ENCODE data around the gene ITPA.

The ITPA gene

DNA sequence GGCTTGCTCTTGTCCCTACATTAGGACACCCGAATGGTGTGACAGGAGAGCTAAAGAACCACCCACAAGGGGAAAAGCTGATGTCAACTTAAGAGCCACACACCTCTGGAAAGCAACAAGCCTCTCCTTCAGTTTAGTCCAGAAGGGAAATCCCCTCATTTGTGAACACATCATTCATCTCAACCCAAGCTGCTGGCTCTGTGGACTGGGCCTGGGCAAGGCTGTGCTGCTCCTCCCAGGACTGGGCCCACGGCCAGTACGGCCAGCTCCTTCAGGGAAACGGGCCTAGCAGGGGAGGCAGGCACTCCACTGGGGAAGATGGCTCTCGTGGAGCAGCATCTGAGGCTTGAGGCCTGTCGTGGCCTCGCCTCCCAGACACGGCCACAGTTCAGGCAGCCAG is 42.5 kb downstream of the ITPA start:
- TF ChIP-seq, protein P1, sequence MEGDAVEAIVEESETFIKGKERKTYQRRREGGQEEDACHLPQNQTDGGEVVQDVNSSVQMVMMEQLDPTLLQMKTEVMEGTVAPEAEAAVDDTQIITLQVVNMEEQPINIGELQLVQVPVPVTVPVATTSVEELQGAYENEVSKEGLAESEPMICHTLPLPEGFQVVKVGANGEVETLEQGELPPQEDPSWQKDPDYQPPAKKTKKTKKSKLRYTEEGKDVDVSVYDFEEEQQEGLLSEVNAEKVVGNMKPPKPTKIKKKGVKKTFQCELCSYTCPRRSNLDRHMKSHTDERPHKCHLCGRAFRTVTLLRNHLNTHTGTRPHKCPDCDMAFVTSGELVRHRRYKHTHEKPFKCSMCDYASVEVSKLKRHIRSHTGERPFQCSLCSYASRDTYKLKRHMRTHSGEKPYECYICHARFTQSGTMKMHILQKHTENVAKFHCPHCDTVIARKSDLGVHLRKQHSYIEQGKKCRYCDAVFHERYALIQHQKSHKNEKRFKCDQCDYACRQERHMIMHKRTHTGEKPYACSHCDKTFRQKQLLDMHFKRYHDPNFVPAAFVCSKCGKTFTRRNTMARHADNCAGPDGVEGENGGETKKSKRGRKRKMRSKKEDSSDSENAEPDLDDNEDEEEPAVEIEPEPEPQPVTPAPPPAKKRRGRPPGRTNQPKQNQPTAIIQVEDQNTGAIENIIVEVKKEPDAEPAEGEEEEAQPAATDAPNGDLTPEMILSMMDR (conservative IDR thresholded peaks at IDR 0.05; ENCODE audit: low read depth): no peak
- DNase-seq (ENCODE audit: low spot score): no peak
- peak overlapping the region; percentile 17 for H3K27ac ChIP-seq
- ChIA-PET CTCF (interaction anchor here (0.6 to 1.1 kb wide), 2 partner anchors 34 to 120 kb away, joined by 3 read pairs; no protein-coding TSS in a partner anchor), POLR2A (ENCODE audit: low non-redundant PET) (no interaction called here)

DNA sequence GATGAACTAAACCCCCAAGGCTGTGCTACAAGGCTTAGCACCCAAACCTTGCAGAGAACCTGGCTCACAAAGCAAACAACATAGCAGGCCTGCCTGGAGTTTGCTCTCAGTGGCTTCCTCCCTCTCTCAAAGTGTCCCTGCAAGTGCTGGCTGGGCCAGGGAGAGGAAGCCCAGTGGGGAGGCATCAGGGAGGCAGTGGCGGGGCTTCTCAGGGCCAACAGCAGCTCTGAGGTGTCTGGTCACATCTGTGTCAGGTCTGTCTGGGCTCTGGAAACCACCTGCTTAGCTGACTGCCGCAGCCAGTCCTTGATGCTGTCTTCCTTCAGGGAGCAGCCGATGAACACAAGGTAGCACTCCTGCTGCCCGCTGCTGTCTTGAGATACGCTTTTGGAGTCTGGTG is 46.4 kb downstream of the ITPA start:
- CTCF ChIA-PET: interaction anchor here (0.6 kb wide), 1 partner anchor 8 kb away, joined by 4 read pairs; no protein-coding TSS in a partner anchor
- 0 out of 2 replicates have a peak overlapping the region, but pooled peaks have one; percentile 1 for H3K27ac ChIP-seq
- POLR2A ChIA-PET (ENCODE audit: low non-redundant PET): no interaction called here
- TF ChIP-seq, protein P1 (conservative IDR thresholded peaks at IDR 0.05; ENCODE audit: low read depth): no peak
- DNase-seq (ENCODE audit: low spot score): no peak

DNA sequence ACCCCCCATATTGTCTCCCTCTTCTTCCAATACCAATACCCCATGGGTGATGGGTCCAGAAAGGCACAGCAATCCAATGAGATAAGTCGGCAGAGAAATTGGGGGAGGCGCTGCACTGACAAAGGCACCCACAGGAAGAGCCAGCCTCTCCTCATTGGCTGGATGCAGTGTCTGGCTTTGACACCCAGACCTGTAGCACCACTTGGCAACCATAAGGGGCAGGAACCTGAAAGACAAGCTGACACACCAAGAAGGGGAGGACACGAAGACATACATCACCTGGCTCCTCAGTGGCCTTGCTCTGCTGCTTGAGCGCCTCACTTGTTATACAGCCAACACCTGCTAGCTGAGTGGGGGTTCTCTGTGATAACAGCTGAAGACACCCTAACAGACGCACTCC is 49.1 kb downstream of the ITPA start:
- H3K27ac ChIP-seq: no peak overlapping the region
- DNase-seq (ENCODE audit: low spot score): no peak
- CTCF ChIA-PET: interaction anchor here (0.6 kb wide), 1 partner anchor 19 kb away, joined by 6 read pairs; the partner anchor contains the start of gene SLC4A11
- POLR2A ChIA-PET (ENCODE audit: low non-redundant PET): no interaction called here
- TF ChIP-seq, protein P1 (conservative IDR thresholded peaks at IDR 0.05; ENCODE audit: low read depth): no peak

DNA sequence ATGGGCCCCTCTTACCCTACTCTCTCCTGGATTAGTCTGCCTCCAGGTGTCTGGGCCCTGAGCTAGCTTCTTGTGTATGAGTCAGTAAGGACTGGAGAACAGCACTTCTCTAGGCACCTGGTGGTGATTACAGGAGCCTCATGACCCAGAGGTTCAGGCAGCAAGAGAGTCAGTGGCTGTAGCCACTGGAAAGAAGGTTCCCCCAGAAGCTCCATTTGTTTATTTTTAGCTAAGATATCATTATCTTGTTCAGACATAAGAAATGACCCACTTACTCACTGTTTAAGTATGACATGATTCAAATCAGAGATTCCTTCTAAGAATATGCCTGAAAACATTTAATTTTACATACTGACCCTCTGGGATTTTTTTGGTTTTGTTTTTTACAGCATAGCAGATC is 53.3 kb downstream of the ITPA start:
- ChIA-PET POLR2A (ENCODE audit: low non-redundant PET) (no interaction called here), CTCF (no interaction called here)
- TF ChIP-seq, protein P1 (conservative IDR thresholded peaks at IDR 0.05; ENCODE audit: low read depth): no peak
- no peak overlapping the region for H3K27ac ChIP-seq
- no peak for DNase-seq (ENCODE audit: low spot score)

DNA sequence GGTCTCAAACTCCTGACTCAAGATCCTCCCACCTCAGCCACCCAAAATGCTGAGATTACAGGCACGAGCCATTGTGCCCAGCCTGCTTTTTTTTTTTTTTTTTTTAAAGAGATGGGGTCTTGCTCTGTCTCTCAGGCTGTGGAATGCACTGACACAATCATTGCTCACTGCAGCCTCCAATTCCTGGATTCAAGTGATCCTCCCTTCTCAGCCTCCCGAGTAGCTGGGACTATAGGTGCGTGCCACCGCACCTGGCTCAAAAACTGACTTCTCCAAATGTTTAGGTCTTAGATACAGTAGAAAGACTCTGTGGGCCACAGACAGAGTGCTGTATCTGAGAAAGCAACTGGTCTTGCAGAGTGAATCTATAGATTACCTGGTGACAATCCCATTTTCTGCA is 60.8 kb downstream of the ITPA start:
- DNase-seq (ENCODE audit: low spot score): no peak
- H3K27ac ChIP-seq: no peak overlapping the region
- ChIA-PET CTCF (no interaction called here), POLR2A (ENCODE audit: low non-redundant PET) (no interaction called here)
- TF ChIP-seq, protein P1 (conservative IDR thresholded peaks at IDR 0.05; ENCODE audit: low read depth): no peak

DNA sequence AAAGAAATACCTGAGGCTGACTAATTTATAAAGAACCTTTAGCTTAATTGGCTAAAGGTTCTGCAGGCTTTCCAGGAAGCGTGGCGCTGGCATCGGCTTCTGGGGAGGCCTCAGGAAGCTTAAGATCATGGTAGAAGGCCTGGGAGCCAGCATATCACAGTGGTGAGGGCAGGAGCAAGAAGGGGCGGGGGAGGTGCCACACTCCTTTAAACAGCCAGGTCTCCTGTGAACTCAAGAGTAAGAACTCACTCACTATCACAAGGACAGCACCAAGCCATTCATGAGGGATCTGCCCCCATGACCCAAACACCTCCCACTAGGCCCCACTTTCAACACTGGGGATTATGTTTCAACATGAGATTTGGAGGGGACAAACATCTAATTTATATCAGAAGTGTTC is 64.1 kb downstream of the ITPA start:
- TF ChIP-seq, protein P1 (conservative IDR thresholded peaks at IDR 0.05; ENCODE audit: low read depth): no peak
- no peak for DNase-seq (ENCODE audit: low spot score)
- ChIA-PET CTCF (interaction anchor here (1.1 kb wide), 1 partner anchor 25 kb away, joined by 4 read pairs; no protein-coding TSS in a partner anchor), POLR2A (ENCODE audit: low non-redundant PET) (no interaction called here)
- no peak overlapping the region for H3K27ac ChIP-seq

Measured in RWPE1 (cell line).